Activated naive CD4-positive, alpha-beta T cell treated with Interleukin-2 at 50 U/mL for 16 hours (primary cell): Measurements from ENCODE around the gene RAB11A.

Source experiments
- DNase-seq: peaks from one replicate; pipeline ENCODE4 v3.0.0-alpha.2; 2020

RAB11A gene

DNA sequence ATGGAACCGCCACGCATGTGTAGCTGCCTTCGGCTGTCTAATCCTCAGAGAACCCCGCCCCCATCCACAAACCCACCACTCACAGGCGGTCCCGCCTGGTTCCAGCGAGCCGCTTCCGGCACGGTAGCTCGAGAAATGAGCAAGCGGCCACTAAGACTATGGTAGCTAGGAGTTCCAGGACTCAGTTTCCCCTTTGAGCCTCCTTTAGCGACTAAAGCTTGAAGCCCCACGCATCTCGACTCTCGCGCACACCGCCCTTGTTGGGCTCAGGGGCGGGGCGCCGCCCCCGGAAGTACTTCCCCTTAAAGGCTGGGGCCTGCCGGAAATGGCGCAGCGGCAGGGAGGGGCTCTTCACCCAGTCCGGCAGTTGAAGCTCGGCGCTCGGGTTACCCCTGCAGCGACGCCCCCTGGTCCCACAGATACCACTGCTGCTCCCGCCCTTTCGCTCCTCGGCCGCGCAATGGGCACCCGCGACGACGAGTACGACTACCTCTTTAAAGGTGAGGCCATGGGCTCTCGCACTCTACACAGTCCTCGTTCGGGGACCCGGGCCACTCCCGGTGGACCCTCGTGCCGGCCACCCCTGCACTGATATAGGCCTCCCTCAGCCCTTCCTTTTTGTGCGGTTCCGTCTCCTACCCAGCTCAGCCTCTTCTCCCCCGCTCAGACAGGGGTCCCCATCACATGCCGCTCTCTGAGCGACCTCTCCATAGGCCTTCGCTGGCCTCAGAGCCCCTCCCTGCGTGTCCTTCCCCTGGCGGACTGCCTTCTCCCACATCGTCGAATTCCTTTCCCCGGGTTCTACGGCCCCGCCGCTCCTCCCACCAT lies at the start of gene RAB11A:
Gene RAB11A (plus strand): TSS at position 366 of the 828 bp plus-strand sequence. CDS start 95 bp downstream, at position 461.
- DNase-seq, result peak; percentile 96

DNA sequence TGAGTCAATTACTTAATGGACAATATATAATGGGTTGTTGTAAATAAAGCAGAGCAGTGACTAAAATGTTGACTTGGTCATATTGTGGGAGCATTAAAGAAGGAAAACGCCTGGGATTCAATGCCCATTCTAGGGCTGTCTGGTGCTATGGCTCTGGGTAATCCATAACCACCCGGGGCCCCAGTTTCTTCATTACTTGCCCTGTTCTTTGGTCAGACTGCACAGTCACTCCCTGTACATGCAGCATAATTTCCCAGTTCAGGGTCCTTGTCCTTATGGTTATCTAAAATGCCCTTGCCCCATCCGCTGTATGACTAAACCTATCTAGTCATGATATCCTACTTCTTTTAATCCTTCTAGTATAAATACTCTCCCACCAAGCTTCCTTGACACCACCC lies 49.7 kb upstream of the RAB11A start:
- no peak for DNase-seq

GRCh38 chr15:65821070-65821469 lies 48.2 kb upstream of the RAB11A start:
- DNase-seq, result no peak

GRCh38 chr15:65822316-65822715 lies 47.0 kb upstream of the RAB11A start:
- no peak for DNase-seq

DNA sequence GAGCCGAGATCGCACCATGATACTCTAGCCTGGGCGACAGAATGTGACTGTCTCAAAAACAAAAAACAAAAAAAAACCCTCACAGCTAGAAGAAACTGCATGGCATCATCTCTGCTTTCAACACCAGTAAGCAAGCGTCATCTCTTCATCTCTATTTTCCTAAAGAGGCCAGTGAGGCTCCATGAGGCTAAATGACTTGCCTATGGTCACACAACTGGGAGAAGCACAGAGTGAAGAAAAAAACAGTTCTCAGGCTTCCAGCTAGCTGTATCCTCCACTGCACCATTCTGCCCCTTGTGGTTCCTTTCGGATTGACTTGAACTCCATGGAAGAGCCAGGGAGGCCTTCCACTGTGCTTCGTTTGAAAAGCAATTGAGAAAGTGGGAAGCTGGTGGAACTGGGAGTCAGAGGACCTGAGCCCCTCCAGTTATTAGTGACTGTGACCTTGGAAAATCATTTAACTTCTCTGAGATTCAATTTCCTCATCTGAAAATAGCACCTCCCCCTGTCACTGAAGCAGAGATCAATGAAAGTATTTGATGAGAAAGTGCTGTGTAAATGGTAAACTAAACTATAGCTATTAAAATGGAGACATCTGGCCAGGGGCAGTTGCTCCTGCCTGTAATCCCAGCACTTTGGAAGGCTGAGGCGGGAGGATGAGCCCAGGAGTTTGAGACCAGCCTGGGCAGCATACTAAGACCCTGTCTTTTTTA lies 45.1 kb upstream of the RAB11A start:
- DNase-seq, result no peak

GRCh38 chr15:65824941-65825544 lies 44.2 kb upstream of the RAB11A start:
- no peak for DNase-seq

GRCh38 chr15:65827065-65827464 lies 42.2 kb upstream of the RAB11A start:
- DNase-seq, result no peak

GRCh38 chr15:65828585-65828984 lies 40.7 kb upstream of the RAB11A start:
- DNase-seq, result no peak

GRCh38 chr15:65829130-65829764 lies 40.0 kb upstream of the RAB11A start:
- no peak for DNase-seq

DNA sequence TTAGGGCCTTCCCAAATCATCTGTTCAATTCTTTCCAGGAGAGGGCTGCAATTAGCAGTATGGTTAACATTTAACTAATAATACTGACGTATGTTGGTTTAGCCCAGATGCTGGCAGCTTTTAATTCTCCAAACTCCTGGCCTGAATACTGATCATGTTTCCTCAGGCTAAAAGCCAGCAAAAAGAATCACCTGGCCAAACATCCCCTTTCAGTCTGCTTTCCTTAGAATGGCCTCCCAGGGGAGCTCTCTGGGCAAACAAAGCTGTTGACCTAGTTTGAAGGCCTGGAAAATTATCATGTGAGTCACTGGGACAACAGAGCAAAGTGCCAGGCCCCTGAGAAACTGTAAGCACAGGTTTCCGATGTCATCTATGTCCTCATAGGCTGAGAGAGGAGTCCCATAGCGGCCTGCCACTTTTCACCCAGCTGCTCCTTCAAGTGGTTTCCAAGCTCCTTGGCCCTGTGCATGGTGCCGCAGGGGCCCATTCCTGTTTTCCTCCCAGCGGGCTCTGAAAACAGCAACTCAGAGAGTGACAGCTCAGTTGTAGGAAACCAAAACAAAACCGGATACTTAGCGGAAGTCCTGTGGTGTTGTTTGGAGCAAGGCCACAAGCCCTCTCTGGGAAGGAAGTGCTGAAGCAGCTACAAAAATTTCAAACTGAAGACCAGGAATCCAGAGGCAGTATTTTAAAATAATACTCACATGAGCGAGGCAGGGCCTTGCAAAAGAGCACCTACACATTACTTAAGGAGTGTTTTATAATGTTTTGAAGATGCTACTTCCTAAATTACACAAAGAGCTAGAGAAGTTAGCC lies 36.5 kb upstream of the RAB11A start:
- peak; percentile 51 for DNase-seq

- DNase-seq, result peak; percentile 32
Measured at GRCh38 chr15:65833501-65834205, 35.6 kb upstream of the RAB11A start.

DNA sequence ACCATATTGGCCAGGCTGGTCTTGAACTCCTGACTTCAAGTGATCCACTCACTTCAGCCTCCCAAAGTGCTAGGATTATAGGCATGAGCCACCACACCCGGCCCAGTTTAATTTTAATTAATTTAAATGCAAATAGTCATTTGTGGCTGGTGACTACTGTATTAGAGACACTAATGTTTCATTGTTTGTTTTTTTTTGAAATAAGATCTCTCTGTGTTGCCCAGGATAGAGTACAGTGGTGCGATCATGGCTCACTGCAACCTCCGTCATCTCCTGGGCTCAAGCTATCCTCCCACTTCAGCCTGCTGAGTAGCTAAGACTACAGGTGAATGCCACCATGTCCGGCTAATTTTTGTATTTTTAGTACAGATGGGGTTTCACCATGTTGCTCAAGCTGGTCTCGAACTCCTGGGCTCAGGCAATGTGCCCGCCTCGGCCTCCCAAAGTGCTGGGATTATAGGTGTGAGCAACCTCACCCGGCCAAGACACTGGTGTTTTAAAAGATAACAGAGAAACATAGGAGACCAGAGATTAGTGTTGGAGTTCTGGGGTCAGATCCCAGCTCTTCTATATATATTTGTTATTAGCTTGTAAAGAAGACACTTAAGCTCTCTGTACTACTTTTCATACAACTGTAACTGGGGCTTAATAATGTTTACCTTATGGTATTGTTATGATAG lies 34.5 kb upstream of the RAB11A start:
- no peak for DNase-seq

GRCh38 chr15:65835447-65835846 lies 33.8 kb upstream of the RAB11A start:
- no peak for DNase-seq

- DNase-seq, result no peak
Measured at GRCh38 chr15:65836665-65837064, 32.6 kb upstream of the RAB11A start.

GRCh38 chr15:65837301-65838294 lies 31.7 kb upstream of the RAB11A start:
- DNase-seq, result no peak

DNA sequence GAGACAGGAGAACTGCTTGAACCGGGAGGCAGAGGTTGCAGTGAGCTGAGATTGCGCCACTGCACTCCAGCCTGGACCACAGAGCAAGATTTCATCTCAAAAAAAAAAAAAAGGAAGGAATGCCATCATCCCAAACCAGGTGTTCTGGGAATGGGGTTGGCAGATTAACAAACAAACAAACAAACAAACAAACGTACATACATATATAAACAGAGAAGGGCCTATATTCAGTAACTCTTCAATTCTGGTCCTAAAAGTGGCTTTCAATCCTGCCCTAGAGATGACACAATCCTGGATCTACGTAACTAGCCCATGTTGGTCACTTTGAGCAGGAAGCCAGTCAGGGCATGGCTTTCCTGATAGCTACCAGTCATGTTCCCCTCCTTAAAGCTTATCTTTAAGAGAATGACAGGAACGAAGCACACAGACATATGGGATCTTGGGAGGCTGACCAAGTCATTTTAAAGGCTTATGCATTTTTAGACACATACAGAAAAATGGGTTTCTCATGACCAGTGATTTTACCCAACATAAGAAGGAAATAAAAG lies 29.9 kb upstream of the RAB11A start:
- no peak for DNase-seq

GRCh38 chr15:65839985-65840384 lies 29.3 kb upstream of the RAB11A start:
- no peak for DNase-seq

DNA sequence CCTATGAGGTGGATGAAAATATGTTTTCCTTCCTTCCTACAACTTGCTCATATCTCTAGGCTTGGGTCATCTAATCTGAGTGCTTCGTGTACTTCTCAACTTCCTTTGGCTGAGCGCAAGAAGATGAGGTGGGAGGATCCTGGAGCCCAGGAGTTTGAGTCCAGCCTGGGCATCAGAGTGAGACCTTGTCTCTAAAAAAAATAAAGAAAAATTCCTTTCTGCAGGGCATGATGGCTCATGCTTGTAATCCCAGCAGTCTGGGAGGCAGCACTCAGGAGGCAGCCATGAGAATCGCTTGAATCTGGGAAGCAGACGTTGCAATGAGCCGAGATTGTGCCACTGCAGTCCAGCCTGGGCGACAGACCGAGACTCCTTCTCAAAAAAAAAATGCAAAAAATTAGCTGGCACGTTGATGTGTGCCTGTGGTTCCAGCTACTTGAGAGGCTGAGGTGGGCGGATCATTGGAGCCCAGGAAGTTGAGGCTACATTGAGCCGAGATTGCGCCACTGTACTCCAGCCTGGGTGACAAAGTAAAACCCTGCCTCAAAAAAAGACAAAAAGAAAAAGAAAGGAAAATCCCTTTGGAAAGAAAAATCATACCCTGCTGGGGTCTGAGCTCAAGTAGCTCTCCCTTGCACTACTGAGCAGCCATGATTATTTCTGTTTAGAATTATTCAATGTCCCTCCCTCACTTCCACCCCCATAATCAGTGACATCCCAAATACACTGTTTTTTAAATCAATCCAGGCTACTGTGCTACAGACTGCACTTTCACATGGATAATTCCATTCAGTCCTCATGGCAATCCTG lies 28.0 kb upstream of the RAB11A start:
- no peak for DNase-seq
